ENCODE data around the gene NELL2.

- no peak for TF ChIP-seq CTCF (IDR thresholded peaks at IDR 0.05)
- TF ChIP-seq POLR2A (IDR thresholded peaks at IDR 0.05) = no peak
- TF ChIP-seq EP300 (IDR thresholded peaks at IDR 0.05) = no peak
These were observed 125.6 kb downstream of the NELL2 start for GRCh38 chr12:44750468-44750867.

Measured in stomach (tissue), 4 donors.